CD4-positive, alpha-beta T cell treated with Interleukin-4 for 1 hour (primary cell): Measurements from ENCODE around the gene GAK.
"Not testable (repeated sequence)": the region's sequence is repeated elsewhere in the genome, so short reads cannot be mapped to it uniquely, and the experiment has no call there.

Experiments
- DNase-seq, 2 donors: peaks; one replicate each; pipeline ENCODE4 v3.0.0-alpha.2; 2020 to 2022

The GAK gene

DNA sequence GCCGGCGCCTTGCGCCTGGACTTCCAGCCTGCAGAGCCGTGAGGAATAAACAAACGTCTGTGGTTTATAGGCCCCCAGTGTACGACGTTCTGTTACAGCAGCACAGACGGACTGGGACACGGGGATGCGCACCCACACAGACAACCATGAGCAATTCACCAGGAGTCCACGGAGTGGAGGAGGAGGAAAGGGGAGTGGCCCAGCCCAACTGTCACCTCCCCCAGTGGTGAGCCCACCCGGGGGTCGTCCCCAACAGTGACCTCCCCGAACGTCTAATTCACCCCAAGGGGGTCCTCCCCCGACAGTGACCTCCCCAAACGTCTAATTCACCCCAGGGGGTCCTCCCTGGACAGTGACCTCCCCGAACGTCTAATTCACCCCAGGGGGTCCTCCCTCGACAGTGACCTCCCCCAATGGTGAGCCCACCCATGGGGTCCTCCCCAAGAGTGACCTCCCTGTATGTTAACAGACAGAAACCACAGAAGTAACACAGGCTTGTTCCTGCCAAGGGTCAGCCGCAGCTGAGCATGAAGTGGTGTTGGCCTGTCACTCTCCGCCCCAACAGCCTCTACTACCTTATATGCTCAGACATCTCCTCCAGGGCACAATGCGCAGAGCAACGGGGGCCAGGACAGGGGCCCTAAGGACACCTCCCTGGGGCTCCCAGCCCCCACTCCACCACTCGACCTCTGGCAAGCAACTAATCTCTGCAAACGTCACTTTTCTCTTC, 6.2 kb downstream of the GAK start:
- DNase-seq: no peak

GRCh38 chr4:925171-925570, 6.9 kb downstream of the GAK start:
- no peak for DNase-seq

DNA sequence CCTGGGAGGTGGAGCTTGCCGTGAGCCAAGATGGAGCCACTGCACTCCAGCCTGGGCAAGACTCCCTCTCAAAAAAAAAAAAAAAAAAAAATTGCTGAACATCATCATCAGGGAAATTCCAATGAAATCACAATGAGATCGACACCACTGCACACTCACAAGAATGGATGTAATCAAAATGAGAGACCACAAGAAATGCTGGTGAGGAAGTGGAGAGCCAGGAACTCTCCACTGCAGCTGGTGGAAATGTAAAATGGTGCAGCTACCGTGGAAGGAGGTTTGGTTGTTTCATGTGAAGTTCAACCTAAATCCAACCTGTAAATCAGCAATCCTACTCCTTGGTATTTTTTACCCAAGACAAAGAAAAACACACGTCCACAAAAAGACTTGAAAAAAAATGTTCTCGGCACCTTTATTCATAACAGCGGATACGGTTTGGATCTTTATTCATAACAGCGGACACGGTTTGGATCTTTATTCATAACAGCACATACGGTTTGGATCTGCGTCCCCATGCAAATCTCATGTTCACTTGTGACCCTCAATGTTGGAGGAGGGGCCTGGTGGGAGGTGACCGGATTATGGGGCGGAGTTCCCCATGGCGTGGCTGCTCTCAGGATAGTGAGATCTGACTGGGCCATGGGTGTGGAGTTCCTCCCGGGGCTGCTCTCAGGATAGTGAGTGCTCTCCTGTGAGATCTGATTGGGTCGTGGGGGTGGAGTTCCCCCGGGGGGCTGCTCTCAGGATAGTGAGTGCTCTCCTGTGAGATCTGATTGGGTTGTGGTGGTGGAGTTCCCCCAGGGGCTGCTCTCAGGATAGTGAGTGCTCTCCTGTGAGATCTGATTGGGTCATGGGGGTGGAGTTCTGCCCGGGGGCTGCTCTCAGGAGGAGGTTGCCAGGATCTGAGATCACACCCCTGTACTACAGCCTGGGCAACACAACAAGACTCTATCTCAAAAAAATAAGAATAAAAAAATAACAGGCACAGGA, 7.7 kb downstream of the GAK start:
- DNase-seq: peak; percentile 36 to 43

DNA sequence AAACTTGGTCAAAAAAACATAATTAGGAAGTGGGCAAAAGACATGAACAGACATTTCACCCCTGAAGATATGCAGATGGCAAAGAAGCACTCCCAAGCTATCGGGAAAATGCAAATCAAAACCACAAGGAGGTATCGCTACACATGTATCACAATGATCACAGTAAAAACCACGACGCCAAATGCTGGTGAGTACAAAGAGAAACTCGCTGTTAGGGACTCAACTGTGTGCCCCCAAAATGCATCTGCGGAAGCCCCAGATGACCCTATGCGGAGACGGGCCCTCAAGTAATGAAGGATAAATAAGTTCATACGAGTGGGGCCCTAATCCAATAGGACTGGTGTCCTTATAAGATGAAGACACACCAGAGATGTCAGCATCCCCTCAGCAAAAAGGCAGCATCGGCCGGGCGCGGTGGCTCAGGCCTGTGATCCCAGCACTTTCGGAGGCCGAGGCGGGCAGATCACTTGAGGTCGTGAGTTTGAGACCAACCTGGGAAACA, 10.2 kb downstream of the GAK start:
- DNase-seq: peak in 1 of 2 donors; percentile 13

- not testable (repeated sequence) for DNase-seq
Observed at GRCh38 chr4:919004-919680, 13.0 kb downstream of the GAK start.

DNA sequence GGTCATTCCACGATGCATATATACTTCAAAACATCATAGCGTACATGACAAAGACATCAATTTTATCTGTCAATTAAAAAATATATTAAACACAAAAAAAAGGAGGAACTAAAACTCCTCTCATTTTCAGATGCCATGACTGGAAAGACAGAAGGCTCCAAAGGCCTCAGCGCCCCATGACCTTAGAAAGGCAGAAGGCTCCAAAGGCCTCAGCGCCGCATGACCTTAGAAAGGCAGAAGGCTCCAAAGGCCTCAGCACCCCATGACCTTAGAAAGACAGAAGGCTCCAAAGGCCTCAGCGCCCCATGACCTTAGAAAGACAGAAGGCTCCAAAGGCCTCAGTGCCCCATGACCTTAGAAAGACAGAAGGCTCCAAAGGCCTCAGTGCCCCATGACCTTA, 13.5 kb downstream of the GAK start:
- DNase-seq: not testable (repeated sequence)

- DNase-seq: no peak
Observed at GRCh38 chr4:917992-918391, 14.1 kb downstream of the GAK start.

- no peak for DNase-seq
Observed at GRCh38 chr4:917466-917865, 14.7 kb downstream of the GAK start.

DNA sequence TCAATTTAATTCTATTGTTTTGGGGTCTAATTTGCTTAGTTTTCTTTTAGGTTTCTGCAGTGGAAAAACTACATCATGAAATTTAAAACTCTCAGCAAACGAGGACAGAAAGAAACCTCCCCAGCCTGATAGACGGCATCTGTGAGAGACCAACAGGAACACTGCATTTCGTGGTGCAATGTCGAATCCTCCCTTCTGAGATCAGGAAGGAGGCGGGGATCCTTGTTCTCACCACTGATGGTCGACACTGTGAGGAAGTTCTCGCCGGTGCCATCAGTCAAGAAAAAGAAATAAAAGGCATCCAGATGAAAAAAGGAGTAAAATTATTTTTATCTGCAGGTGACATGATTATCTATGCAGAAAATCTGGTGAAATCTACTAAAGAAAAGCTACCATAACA, 16.5 kb downstream of the GAK start:
- no peak for DNase-seq

GRCh38 chr4:915041-915474, 17.1 kb downstream of the GAK start:
- DNase-seq: no peak

DNA sequence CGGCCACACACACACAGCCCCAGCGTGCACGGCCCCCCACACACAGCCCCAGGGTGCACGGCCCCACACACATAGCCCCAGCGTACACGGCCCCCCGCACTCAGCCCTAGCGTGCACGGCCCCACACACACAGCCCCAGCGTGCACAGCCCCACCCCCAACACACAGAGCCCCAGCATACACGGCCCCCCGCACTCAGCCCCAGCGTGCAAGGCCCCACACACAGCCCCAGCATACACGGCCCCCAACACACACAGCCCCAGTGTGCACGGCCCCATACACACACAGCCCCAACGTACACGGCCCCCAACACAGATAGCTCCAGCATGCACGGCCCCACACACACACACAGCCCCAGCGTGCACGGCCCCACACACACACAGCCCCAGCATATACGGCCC, 17.6 kb downstream of the GAK start:
- DNase-seq: no peak

- DNase-seq: no peak
Observed at GRCh38 chr4:913280-913618, 18.9 kb downstream of the GAK start.

- DNase-seq: no peak
Observed at GRCh38 chr4:912548-913279, 19.4 kb downstream of the GAK start.

GRCh38 chr4:911871-912490, 20.1 kb downstream of the GAK start:
- DNase-seq: no peak

DNA sequence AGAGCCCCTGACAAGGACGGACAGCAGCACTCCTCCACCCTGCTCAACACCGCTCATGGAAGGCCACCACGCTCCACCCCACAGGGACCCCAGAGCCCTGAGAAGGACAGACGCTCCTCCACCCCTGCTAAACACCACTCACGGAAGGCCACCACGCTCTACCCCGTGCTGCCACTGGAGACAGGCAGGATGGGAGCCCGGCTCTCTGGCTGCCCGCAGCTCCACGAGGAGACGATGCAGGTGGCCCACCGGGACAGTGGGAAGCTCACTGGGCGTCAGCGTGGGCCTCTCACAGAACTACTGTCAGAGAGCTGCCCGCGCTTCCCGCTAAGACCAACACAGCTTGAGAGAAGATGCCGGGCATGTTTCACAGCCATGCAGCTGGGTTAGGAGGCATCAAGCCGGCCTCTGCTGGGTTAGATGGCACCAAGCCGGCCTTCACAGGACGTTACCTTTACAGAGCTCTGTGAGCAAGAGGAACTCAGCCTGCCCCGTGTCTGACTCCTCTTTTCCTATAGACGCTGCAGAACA, 20.8 kb downstream of the GAK start:
- no peak for DNase-seq

GRCh38 chr4:910366-911091, 21.6 kb downstream of the GAK start:
- no peak for DNase-seq

- DNase-seq: no peak
Observed at GRCh38 chr4:909821-910220, 22.3 kb downstream of the GAK start.

- DNase-seq: no peak
Observed at GRCh38 chr4:909131-909571, 23.0 kb downstream of the GAK start.

- DNase-seq: no peak
Observed at GRCh38 chr4:907691-908425, 24.3 kb downstream of the GAK start.

DNA sequence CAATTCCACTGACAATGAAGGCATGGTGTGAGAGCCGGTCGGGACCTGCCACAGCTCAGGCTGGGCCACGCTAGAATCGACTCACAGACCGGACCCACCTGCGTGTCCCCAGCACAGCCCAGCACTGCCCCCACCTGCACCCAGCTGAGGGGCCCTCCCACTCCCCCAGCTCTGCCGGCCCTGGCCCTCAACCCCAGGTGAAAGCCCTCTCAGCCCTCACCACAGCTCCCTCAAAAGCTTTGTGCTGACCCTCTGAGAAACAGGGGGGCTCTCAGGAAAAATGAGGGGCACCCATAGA, 25.1 kb downstream of the GAK start:
- no peak for DNase-seq
